Measurements from ENCODE around the gene SPSB1. TPM values are rescaled to one million over a fixed set of nuclear protein-coding genes. Genes with fewer than 3 reads are reported as not detected.
A peak's percentile ranks its signal among the peaks of the same experiment; 100 is the strongest.

The SPSB1 gene
- total RNA-seq, 1 experiment from 2014 or later, result 2.9 TPM

DNA sequence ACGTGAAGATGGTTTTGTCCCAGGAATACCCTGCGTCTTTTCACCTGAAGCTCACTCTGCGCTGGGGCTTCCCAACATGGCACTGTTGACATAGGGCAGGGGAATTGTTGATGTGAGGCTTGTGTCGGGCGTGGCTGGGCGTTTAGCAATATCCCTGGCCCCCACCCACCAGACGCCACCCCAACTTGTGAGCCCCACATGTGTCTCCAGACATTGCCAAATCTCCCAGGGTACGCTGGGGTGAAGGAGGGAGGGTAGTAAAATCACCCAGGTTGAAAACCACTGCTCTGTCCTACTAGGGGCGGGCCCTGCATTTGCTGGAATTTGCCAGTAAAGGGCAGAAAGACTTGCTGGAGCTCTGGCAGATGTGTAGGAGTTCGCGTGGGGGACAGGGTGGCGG is 36.0 kb downstream of the SPSB1 start:
- Mint-ChIP-seq H3K36me3 (ENCODE audit: insufficient read depth in 1 of 3, low read depth in 3 of 3) (no peaks in the 10 kb centered on the region), H3K4me1 (peaks cover 0 to 9% of the 10 kb centered on the region in 2 experiments; a peak in 2 of 4 replicates)

More for the DNA sequence above, 36.0 kb downstream of the SPSB1 start:
- Histone ChIP-seq H3K27ac (ENCODE audit: insufficient read length, low read depth, low read length) (no peak overlapping the region), H2AFZ (ENCODE audit: low read length) (no peak overlapping the region), H4K8ac (replicated peaks; ENCODE audit: insufficient read length, low read depth, low read length) (no peak overlapping the region), H3K27me3 (ENCODE audit: insufficient read depth, low read length) (no peaks in the 10 kb centered on the region), H3K9me3 (ENCODE audit: control insufficient read depth, low read depth, low read length) (no peaks in the 10 kb centered on the region), H4K20me1 (ENCODE audit: control insufficient read depth, insufficient read depth, insufficient read length) (no peaks in the 10 kb centered on the region), H3K14ac (ENCODE audit: insufficient read depth, low read length) (no peak overlapping the region), H3K18ac (ENCODE audit: insufficient read length, low read depth, low read length) (no peak overlapping the region), H3K4me2 (ENCODE audit: insufficient read depth, insufficient read length, low read length) (no peak overlapping the region), H3K9ac (ENCODE audit: extremely low read depth, insufficient read length, low read length) (no peak overlapping the region), H2BK12ac (ENCODE audit: insufficient read length, low read depth, low read length) (no peak overlapping the region), H3K79me2 (ENCODE audit: insufficient read depth, low read length) (no peaks in the 10 kb centered on the region), H2BK15ac (ENCODE audit: low read depth, low read length) (no peak overlapping the region), H4K91ac (ENCODE audit: insufficient read length, low read depth, low read length) (no peak overlapping the region), H2BK5ac (ENCODE audit: insufficient read length, low read length) (no peak overlapping the region), H3K23ac (ENCODE audit: insufficient read length, low read depth, low read length) (no peak overlapping the region), H3K23me2 (ENCODE audit: insufficient read length, low read depth, low read length, poor library complexity, severe bottlenecking) (no peaks in the 10 kb centered on the region), H3K4ac (ENCODE audit: low read depth, low read length) (no peak overlapping the region), H3K4me1 (ENCODE audit: insufficient read depth, low read length) (no peaks in the 10 kb centered on the region), H2BK120ac (ENCODE audit: low read depth, low read length, poor library complexity, severe bottlenecking) (no peak overlapping the region), H3K56ac (ENCODE audit: insufficient read length, low read depth, low read length) (no peak overlapping the region), H3T11ph (ENCODE audit: low read length) (no peak overlapping the region), H2AK5ac (ENCODE audit: insufficient read length, low read length) (no peak overlapping the region), H4K5ac (ENCODE audit: insufficient read length, low read depth, low read length) (no peak overlapping the region), H2BK20ac (ENCODE audit: low read depth, low read length, poor library complexity, severe bottlenecking) (no peak overlapping the region), H3K79me1 (ENCODE audit: insufficient read depth, low read depth, low read length, poor library complexity, severe bottlenecking) (no peaks in the 10 kb centered on the region)
- Mint-ChIP-seq H3K27ac (peak overlapping the region in 1 of 3 experiments; percentile 85; a peak in 1 of 7 replicates), H3K9me3 (no peaks in the 10 kb centered on the region), H3K27me3 (ENCODE audit: low read depth) (no peaks in the 10 kb centered on the region; the same call in 1 of the 2 replicates), H3K4me3 (no peak overlapping the region)
- WGBS (ENCODE audit: extremely low coverage, insufficient read length, low lambda C conversion rate), result no CpG with 5 or more reads among the region's 12 CpGs
- DNase-seq, result no peak
- no peak for TF ChIP-seq CTCF (conservative IDR thresholded peaks at IDR 0.05)

Measured in H9 (cell line).